Gastroesophageal sphincter (tissue), 3 donors: ENCODE results near the gene DNAH11.

Source experiments
- POLR2A ChIP-seq, 2 donors: fragments of 450-650 bp; IDR thresholded peaks; one replicate each; pipeline ENCODE4 v1.6.1; 2017; ENCODE audit warnings: antibody characterized with exemption in 2 of 2, mild to moderate bottlenecking in 2 of 2, moderate library complexity in 1 of 2
- TF ChIP-seq, protein P1 (sequence below), 4 experiments: fragments of 200-600 bp in 2 of 4; fragments of 450-650 bp in 2 of 4; sonication (generic) in 1 of 4; IDR thresholded peaks; one replicate each; pipeline ENCODE4 v1.5.1; 2017 to 2019; ENCODE audit warnings: antibody characterized with exemption in 4 of 4, mild to moderate bottlenecking in 2 of 4, moderate library complexity in 2 of 4

DNA sequence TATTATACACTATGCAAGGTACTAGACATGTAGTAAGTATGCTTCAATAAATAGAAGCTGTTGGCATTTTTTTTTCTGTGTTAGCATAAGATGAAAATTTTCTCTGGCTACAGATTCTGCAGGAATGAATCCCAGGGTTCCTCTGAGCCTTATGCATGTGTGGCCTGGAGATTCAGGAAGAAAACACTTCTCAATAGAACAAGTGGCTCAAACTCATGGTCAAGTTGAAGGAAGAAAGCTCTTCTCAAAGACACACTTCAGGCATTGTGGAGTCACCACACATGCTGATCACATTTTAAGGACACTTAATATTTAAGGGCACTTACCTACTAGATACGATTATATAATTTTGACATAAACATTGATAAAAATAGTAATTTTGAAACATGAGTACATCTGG, 19.5 kb downstream of the DNAH11 start:
- TF ChIP-seq, protein P1, sequence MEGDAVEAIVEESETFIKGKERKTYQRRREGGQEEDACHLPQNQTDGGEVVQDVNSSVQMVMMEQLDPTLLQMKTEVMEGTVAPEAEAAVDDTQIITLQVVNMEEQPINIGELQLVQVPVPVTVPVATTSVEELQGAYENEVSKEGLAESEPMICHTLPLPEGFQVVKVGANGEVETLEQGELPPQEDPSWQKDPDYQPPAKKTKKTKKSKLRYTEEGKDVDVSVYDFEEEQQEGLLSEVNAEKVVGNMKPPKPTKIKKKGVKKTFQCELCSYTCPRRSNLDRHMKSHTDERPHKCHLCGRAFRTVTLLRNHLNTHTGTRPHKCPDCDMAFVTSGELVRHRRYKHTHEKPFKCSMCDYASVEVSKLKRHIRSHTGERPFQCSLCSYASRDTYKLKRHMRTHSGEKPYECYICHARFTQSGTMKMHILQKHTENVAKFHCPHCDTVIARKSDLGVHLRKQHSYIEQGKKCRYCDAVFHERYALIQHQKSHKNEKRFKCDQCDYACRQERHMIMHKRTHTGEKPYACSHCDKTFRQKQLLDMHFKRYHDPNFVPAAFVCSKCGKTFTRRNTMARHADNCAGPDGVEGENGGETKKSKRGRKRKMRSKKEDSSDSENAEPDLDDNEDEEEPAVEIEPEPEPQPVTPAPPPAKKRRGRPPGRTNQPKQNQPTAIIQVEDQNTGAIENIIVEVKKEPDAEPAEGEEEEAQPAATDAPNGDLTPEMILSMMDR (IDR thresholded peaks at IDR 0.05) = no peak
- no peak for TF ChIP-seq POLR2A (IDR thresholded peaks at IDR 0.05)
